ENCODE data around the gene TTN.

TTN gene

DNA sequence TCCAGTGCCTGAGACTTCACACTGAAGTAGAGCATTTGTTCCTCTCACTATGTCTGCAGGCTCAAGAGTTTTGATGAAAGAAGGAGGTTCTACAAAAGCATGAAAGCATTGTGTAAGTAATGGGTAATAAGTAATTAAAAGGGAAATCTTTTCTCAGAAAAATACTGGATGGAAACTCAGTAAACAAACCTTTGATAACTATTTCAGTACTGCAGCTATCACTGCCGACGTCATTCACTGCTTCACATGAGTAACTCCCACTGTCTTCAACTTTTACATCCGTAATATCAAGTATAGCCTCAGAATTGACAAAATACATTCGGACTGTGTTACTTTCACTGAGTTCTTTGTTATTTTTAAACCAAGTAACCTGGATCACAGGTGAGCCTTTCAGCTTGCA is 72.7 kb downstream of the TTN start:
- TF ChIP-seq ZNF274 (IDR thresholded peaks at IDR 0.05; ENCODE audit: low read depth, low read length): no peak
- H3K4me3 ChIP-seq (ENCODE audit: low read length): no peak overlapping the region

DNA sequence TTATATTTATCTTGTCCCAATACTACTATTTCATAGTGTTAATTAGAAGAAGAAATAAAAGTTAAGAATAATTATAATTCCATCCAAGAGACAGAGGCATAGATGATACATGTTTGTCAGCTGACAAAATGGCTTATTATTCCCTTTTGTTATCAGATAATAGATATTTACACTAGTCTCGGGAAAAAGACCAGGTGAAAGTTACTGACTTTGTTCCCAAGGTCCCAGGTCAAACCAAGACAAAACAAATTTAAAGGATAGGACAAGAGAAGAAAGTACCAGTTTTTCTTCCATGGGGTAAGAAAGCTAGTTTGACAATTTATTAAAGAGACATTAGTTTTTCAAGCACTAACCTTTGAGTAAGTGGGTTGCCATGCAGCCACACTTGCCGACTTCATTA is 73.2 kb downstream of the TTN start:
- no peak for TF ChIP-seq ZNF274 (IDR thresholded peaks at IDR 0.05; ENCODE audit: low read depth, low read length)
- no peak overlapping the region for H3K4me3 ChIP-seq (ENCODE audit: low read length)

DNA sequence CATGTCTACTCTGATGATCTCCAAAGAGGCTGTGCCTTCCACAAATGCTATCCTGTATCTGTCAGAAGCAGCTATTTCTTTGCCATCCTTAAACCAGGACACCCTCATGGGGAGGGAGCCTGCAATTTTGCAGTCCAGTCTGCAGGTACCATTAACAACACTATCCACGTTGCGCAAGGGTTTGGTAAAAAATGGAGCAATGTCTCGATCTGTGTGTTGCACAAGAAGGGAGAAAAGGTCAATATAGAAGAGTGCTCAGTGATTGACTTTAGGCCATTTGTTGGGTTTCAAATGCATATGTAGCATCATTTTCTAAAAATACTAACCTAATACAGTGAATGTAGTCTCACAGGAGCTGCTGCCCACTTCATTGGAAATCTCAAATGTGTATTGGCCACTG is 74.3 kb downstream of the TTN start:
- TF ChIP-seq ZNF274 (IDR thresholded peaks at IDR 0.05; ENCODE audit: low read depth, low read length): no peak
- H3K4me3 ChIP-seq (ENCODE audit: low read length): no peak overlapping the region

DNA sequence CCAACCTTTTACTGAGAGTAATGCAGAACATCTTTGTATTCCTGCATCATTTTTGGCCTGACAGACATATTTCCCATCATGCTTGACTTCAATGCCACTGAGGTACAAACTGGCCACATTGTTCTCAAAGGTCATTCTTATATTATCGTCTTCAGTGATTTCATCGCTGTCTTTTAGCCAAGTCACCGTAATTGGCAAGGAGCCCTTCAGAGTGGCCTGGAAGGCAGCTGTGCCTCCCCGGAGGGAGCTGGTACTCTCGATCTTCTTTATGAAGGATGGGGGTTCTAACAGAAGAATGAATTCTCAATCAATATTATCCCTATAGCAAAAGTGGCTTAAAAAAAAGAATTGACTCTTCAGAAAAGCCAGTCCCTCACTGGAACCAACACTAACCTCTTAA is 75.9 kb downstream of the TTN start:
- no peak for TF ChIP-seq ZNF274 (IDR thresholded peaks at IDR 0.05; ENCODE audit: low read depth, low read length)
- no peak overlapping the region for H3K4me3 ChIP-seq (ENCODE audit: low read length)

DNA sequence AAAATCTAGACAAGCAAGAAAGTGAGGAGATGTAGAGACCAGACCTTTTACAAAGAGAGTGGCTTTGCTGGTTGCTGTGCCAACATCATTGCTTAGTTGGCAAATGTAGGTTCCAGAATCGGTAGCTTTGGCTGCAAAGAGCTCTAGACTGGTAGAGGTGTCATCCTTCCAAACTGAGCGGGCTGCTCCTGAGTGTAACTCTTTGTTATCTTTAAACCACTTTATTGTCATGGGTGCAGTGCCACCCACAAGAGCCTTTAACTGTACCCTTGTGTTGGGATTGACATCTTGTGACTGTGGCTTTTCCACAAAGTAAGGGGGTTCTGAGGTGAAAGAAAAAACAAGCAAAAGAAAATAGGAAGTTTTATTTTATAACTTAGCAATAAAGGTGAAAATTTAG is 77.2 kb downstream of the TTN start:
- no peak overlapping the region for H3K4me3 ChIP-seq (ENCODE audit: low read length)
- TF ChIP-seq ZNF274 (IDR thresholded peaks at IDR 0.05; ENCODE audit: low read depth, low read length): no peak

DNA sequence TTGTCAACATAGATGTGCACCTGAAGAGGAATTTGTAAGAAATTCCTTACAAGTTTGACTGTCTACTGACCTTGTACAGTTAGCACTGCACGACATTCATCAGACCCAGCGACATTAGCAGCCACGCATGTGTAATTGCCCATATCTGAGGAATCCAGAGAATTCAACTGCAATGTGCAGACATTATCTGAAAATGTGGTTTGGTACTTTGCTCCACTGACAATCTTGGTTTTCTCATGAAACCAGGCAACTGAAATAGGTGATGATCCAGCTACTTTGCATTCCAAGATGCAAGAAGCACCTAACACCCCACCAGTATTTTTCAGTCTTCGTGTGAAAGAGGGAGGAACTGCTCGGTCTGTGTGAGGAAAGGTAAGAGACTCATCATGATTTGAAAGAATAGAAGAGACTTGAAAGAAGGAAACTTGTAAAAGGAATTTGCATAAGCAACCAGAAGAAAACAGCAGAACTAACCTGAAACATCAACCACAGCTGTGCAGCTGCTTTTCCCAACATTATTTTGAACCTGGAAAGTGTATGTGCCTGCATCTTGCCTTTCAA is 83.4 kb downstream of the TTN start:
- no peak for TF ChIP-seq ZNF274 (IDR thresholded peaks at IDR 0.05; ENCODE audit: low read depth, low read length)
- no peak overlapping the region for H3K4me3 ChIP-seq (ENCODE audit: low read length)

DNA sequence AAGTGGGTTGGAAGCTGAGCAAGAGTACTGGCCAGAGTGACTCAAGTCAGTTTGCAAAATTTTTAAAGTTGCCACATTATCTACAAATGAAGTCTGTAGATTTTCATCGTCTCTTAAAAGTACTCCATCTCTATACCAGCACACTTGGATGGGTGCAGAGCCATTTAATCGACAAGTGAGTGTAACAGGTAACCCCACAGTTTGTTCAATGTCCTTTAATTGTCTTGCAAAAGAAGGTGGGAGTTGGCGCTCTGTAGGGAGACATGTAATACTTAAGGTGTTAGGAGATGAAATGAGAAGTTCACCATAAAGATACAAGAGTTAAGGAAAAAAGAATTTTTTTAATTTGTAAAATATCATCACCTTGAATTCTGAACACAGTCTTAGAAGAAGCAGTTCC is 84.9 kb downstream of the TTN start:
- TF ChIP-seq ZNF274 (IDR thresholded peaks at IDR 0.05; ENCODE audit: low read depth, low read length): no peak
- no peak overlapping the region for H3K4me3 ChIP-seq (ENCODE audit: low read length)

DNA sequence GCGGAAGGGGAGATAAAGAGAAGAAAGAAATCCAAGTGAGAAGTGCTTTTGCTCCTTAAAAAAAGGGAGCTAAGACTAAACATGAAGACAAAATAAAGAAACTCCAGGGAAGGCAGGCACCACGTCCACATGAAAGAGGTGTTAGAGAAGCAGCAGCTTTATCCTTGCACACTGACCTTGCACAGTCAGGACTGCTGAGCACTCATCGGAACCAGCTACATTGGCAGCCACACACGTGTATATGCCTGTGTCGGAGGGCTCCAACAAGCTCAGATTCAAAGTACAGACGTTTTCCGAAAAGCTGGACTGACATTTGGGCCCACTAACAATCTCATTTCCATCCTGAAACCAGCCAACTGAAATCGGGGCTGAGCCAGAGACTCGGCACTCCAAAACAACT is 88.2 kb downstream of the TTN start:
- no peak for TF ChIP-seq ZNF274 (IDR thresholded peaks at IDR 0.05; ENCODE audit: low read depth, low read length)
- no peak overlapping the region for H3K4me3 ChIP-seq (ENCODE audit: low read length)

DNA sequence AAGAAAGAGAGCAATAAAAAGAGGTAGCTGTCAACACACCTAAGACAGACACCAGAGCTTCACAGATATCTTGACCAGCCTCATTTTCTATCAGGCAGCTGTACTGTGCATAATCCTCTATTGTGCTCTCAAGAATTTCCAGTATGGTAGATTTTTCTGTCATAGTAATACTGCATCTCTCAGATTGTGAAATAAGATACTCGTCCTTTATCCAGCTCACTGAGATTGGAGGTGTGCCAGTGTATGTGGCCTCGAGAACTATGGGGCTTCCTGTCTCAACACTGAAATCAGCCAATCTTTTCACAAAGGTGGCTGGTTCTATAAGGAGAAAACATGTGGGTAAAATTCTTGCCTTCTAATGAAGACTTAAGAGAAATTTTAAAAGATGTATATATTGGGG is 88.9 kb downstream of the TTN start:
- no peak for TF ChIP-seq ZNF274 (IDR thresholded peaks at IDR 0.05; ENCODE audit: low read depth, low read length)
- H3K4me3 ChIP-seq (ENCODE audit: low read length): no peak overlapping the region

DNA sequence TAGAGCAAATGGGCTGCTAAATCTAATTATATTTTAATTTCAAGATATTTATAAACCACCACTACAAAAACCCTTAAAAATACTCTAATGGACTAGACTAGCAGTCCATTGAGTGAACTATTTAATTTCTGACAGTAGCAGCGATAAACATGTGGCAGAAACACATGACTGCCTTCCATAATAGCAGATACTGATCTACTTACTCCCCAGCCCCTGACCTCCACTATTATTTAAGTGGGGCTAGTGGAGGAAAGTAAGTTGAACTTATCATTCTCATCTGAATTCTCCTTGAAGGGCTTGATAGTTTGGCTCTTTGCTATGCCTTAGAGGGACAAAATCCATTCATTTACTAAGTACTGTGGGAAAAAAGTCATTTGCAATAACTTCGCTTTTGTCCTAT is 90.8 kb downstream of the TTN start:
- no peak overlapping the region for H3K4me3 ChIP-seq (ENCODE audit: low read length)
- TF ChIP-seq ZNF274 (IDR thresholded peaks at IDR 0.05; ENCODE audit: low read depth, low read length): no peak

DNA sequence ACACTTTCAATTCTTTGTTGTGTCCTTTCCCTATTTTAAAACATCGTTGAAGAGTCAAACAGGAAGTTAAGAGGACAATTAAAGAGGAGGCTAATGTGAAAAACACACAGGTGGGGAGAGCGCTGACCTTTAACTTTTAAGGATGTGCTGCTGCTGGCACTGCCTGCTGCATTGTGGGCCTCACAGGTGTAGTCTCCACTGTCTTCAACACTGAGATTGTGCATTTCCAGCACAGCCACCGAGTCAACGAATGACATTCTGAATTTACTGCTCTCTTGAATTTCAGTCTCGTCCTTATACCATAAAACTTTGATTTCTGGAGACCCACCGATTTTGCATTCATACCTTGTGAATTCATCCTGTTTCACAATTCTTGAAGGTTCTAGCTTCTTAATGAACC is 91.9 kb downstream of the TTN start:
- H3K4me3 ChIP-seq (ENCODE audit: low read length): no peak overlapping the region
- TF ChIP-seq ZNF274 (IDR thresholded peaks at IDR 0.05; ENCODE audit: low read depth, low read length): no peak

DNA sequence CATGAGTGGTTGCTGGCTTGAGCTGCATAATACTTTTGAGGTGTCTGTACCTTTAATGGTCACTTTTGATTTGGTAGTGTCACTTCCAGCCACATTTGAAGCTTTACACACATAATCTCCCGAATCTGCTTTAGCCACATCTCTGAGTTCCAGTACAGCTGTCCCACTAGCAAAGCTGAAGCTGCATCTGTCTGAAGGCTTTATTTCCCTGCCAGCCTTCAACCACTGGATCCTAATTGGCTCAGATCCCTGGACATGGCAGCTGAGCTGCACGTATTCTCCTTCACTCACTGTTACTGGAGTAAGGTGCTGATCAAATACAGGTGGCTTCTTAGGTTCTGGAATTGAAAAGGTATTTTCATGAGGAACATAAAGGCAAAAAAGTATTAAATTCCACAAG is 99.7 kb downstream of the TTN start:
- no peak overlapping the region for H3K4me3 ChIP-seq (ENCODE audit: low read length)
- TF ChIP-seq ZNF274 (IDR thresholded peaks at IDR 0.05; ENCODE audit: low read depth, low read length): no peak

DNA sequence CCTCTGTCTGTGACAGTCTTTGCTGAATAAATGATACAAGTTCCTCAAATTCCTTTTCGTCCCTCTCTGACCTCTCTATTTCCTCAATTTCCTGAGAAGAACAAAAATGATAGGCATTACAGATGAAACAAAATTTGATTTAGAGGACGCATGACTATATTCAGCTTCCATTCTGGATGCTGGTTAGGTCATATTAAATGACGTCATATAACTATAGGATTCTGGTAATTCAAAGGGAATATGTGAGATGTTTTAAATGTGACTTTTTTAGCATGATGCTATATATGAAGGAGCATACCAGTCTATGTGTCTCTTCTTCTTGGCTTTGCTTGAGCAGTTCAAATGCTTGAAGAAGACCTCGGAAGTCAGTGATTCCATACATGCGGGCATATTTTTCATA is 102.3 kb downstream of the TTN start:
- TF ChIP-seq ZNF274 (IDR thresholded peaks at IDR 0.05; ENCODE audit: low read depth, low read length): no peak
- H3K4me3 ChIP-seq (ENCODE audit: low read length): no peak overlapping the region

DNA sequence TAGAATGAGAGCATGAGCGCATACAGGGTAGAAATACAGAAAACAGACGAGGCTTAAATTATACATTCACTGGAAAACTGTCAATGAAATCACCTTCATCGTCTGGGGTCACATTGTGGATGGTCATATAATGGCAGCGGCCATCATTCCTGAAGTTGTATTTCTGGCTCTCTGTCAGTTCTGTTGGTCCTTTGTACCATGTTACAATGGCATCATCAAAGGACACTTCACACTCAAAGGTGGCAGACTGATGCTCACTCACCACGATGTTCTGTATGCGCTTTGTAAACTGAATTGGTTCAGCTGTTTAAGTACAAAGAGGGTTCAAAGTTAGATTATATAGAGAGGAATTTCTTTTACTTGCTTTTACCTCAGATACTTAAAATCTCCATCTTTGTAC is 104.9 kb downstream of the TTN start:
- H3K4me3 ChIP-seq (ENCODE audit: low read length): no peak overlapping the region
- no peak for TF ChIP-seq ZNF274 (IDR thresholded peaks at IDR 0.05; ENCODE audit: low read depth, low read length)

DNA sequence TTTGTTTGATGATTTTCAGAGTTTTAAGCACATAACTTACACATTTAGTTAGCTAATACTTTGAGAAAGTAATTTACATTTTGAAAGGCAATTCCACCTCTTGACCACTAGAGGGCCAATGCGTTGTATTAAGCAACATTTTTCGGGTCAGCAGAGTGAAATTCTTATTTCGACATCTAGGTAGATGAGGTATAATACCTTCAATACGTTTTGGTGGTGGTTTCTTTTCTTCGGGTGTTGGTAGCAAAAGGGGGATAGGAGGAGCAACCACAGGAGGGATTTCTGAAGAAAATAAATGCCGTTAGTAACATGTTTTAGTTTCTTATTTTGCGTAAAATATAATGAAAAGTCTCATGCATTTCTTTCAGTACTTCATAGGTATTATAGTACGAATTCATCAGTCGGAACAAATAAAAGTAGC is 106.3 kb downstream of the TTN start:
- H3K4me3 ChIP-seq (ENCODE audit: low read length): no peak overlapping the region
- no peak for TF ChIP-seq ZNF274 (IDR thresholded peaks at IDR 0.05; ENCODE audit: low read depth, low read length)

DNA sequence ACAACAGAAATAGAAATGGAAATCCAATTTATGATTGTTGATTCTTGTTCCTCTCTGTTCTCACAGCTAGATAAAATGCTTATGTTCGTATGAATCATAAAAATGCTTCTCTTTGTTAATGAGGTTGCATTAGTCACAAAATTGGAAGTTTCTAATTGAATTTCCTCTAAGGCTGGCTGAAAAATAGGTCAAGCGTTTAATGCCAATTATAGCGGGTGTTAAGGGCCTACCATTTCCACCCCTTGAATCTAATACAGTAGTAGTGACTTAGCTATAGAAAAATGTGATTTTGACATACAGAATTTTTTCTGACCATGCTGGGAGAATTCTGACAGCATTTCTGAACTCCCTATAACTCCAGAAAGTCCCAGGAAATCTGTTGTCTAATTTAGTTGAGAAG is 107.1 kb downstream of the TTN start:
- no peak for TF ChIP-seq ZNF274 (IDR thresholded peaks at IDR 0.05; ENCODE audit: low read depth, low read length)
- H3K4me3 ChIP-seq (ENCODE audit: low read length): no peak overlapping the region
